Loucy (cell line): ENCODE results near the gene THYN1.

Source experiments
- H2AFZ ChIP-seq: fragments of 200-600 bp; sonication (generic); 2 replicates; pipeline ENCODE4 v1.6.0; 2016; ENCODE audit warnings: antibody characterized with exemption, mild to moderate bottlenecking, low read length, moderate library complexity
- H3F3A ChIP-seq: fragments of 200-600 bp; 2 replicates; pipeline ENCODE4 v1.6.0; 2016; ENCODE audit warnings: antibody characterized with exemption, low read depth, mild to moderate bottlenecking
- H3K27me3 ChIP-seq: fragments of 200-600 bp; sonication (generic); 2 replicates; pipeline ENCODE4 v1.6.1; 2014; ENCODE audit warnings: low read length, mild to moderate bottlenecking; ENCODE audit not compliant: insufficient read depth, poor library complexity, severe bottlenecking
- H3K36me3 ChIP-seq: fragments of 200-600 bp; sonication (generic); 2 replicates; pipeline ENCODE4 v1.6.1; 2016; ENCODE audit warnings: low read length; ENCODE audit not compliant: insufficient read depth
- H3K4me1 ChIP-seq: fragments of 200-600 bp; sonication (generic); 2 replicates; pipeline ENCODE4 v1.5.1; 2014; ENCODE audit warnings: low read length, mild to moderate bottlenecking; ENCODE audit not compliant: insufficient read depth, poor library complexity, severe bottlenecking
- H3K4me2 ChIP-seq: fragments of 200-600 bp; sonication (generic); 2 replicates; pipeline ENCODE4 v1.6.0; 2014; ENCODE audit warnings: antibody characterized with exemption, low read length, low read depth, mild to moderate bottlenecking; ENCODE audit not compliant: poor library complexity, severe bottlenecking
- H3K4me3 ChIP-seq: fragments of 200-600 bp; sonication (generic); 2 replicates; pipeline ENCODE4 v1.5.1; 2014; ENCODE audit warnings: low read length, mild to moderate bottlenecking, mixed read lengths; ENCODE audit not compliant: poor library complexity, severe bottlenecking
- H3K79me2 ChIP-seq: fragments of 200-600 bp; sonication (generic); 2 replicates; pipeline ENCODE4 v1.6.1; 2014; ENCODE audit warnings: low read length; ENCODE audit not compliant: insufficient read depth
- H3K9ac ChIP-seq: fragments of 200-600 bp; sonication (generic); 2 replicates; pipeline ENCODE4 v1.6.0; 2014; ENCODE audit warnings: mild to moderate bottlenecking, low read depth, low read length, moderate library complexity; ENCODE audit not compliant: poor library complexity, severe bottlenecking
- H3K9me2 ChIP-seq: fragments of 200-600 bp; sonication (generic); replicated peaks from 2 replicates; pipeline ENCODE4 v1.6.1; 2016; ENCODE audit warnings: low read depth, low read length, mixed read lengths
- H3K9me3 ChIP-seq: fragments of 200-600 bp; sonication (generic); 2 replicates; pipeline ENCODE4 v1.6.1; 2014; ENCODE audit warnings: mild to moderate bottlenecking, antibody characterized with exemption, low read length, low read depth; ENCODE audit not compliant: insufficient read depth
- H4K20me1 ChIP-seq: fragments of 200-600 bp; sonication (generic); 2 replicates; pipeline ENCODE4 v1.6.0; 2014; ENCODE audit warnings: antibody characterized with exemption, low read length, mild to moderate bottlenecking; ENCODE audit not compliant: insufficient read depth, poor library complexity, severe bottlenecking
- CTCF ChIP-seq: fragments of 200-600 bp; sonication (generic); conservative IDR thresholded peaks from 2 replicates; pipeline ENCODE4 v1.5.1; 2014; ENCODE audit warnings: mild to moderate bottlenecking, antibody characterized with exemption, low read length
- EZH2phosphoT487 ChIP-seq: fragments of 200-600 bp; IDR thresholded peaks from 2 replicates; pipeline ENCODE4 v1.6.1; 2018; ENCODE audit warnings: antibody characterized with exemption, mild to moderate bottlenecking, moderate library complexity, borderline replicate concordance

Gene THYN1

DNA sequence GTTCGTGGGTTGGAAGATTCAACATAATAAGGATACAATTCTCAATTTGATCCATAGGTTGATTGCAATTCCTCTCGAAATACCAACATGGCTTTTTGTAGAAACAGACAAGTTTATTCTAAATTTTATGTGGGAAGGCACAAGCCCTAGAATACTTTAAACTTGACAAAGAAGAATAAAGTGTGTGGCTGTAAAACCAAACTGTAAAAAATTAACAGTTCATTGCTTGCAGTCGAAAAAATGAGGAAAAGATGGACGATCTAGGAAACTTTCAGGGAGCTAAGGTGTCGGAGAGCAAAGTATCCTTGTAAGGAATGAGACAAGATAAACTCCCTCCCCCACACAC lies 22.0 kb upstream of the THYN1 start:
- H3K9ac ChIP-seq = peak overlapping the region; percentile 80
- H3K36me3 ChIP-seq = no peaks in the 10 kb centered on the region
- peaks cover 2% of the 10 kb centered on the region; the same call in 1 of the 2 replicates for H3F3A ChIP-seq
- peak overlapping the region; percentile 89 for H3K4me2 ChIP-seq
- no peaks in the 10 kb centered on the region for H3K27me3 ChIP-seq
- peak overlapping the region; percentile 93 for H2AFZ ChIP-seq
- TF ChIP-seq CTCF (no peak), EZH2phosphoT487 (no peak)
- H3K9me3 ChIP-seq = no peaks in the 10 kb centered on the region
- H3K4me3 ChIP-seq = peak overlapping the region; percentile 78
- peaks cover 34% of the 10 kb centered on the region for H3K79me2 ChIP-seq
- H4K20me1 ChIP-seq = no peaks in the 10 kb centered on the region
- H3K4me1 ChIP-seq = peaks cover 46% of the 10 kb centered on the region
- no peaks in the 10 kb centered on the region for H3K9me2 ChIP-seq

GRCh38 chr11:134273317-134273712 lies 20.2 kb upstream of the THYN1 start:
- H4K20me1 ChIP-seq = no peaks in the 10 kb centered on the region
- no peaks in the 10 kb centered on the region for H3K9me2 ChIP-seq
- peak overlapping the region; percentile 80 for H3K9ac ChIP-seq
- H3K4me3 ChIP-seq = peak overlapping the region; percentile 78
- peak overlapping the region; percentile 89 for H3K4me2 ChIP-seq
- no peaks in the 10 kb centered on the region for H3K27me3 ChIP-seq
- H2AFZ ChIP-seq = no peak overlapping the region
- TF ChIP-seq EZH2phosphoT487 (no peak), CTCF (no peak)
- H3K4me1 ChIP-seq = peaks cover 63% of the 10 kb centered on the region
- no peaks in the 10 kb centered on the region for H3K9me3 ChIP-seq
- H3F3A ChIP-seq = peaks cover 2% of the 10 kb centered on the region; the same call in 1 of the 2 replicates
- H3K36me3 ChIP-seq = no peaks in the 10 kb centered on the region
- peaks cover 40% of the 10 kb centered on the region for H3K79me2 ChIP-seq

- Histone ChIP-seq H3K9ac (peak overlapping the region; percentile 80), H3K4me3 (peak overlapping the region; percentile 78), H3K9me3 (no peaks in the 10 kb centered on the region), H3K79me2 (peaks cover 40% of the 10 kb centered on the region), H3K9me2 (no peaks in the 10 kb centered on the region), H2AFZ (no peak overlapping the region), H3F3A (peaks cover 2% of the 10 kb centered on the region; the same call in 1 of the 2 replicates), H3K27me3 (no peaks in the 10 kb centered on the region), H4K20me1 (no peaks in the 10 kb centered on the region), H3K4me2 (peak overlapping the region; percentile 89), H3K4me1 (peaks cover 68% of the 10 kb centered on the region), H3K36me3 (no peaks in the 10 kb centered on the region)
- TF ChIP-seq CTCF (no peak), EZH2phosphoT487 (no peak)
Observed at GRCh38 chr11:134272381-134273316, 19.5 kb upstream of the THYN1 start.
